Loucy (cell line): Measurements from ENCODE around the gene TMEM176A.

Experiments
- CTCF ChIP-seq: fragments of 200-600 bp; sonication (generic); conservative IDR thresholded peaks from 2 replicates; pipeline ENCODE4 v1.5.1; 2014; ENCODE audit warnings: mild to moderate bottlenecking, antibody characterized with exemption, low read length
- EZH2phosphoT487 ChIP-seq: fragments of 200-600 bp; IDR thresholded peaks from 2 replicates; pipeline ENCODE4 v1.6.1; 2018; ENCODE audit warnings: antibody characterized with exemption, mild to moderate bottlenecking, moderate library complexity, borderline replicate concordance

- TF ChIP-seq CTCF: no peak
- no peak for TF ChIP-seq EZH2phosphoT487
These were observed 30.4 kb downstream of the TMEM176A start for GRCh38 chr7:150830937-150831336.
